DND-41 (cell line): Measurements from ENCODE around the gene CCDC82.

Experiments used
- EZH2 ChIP-seq: IDR thresholded peaks from 3 replicates; pipeline ENCODE4 v1.6.1; 2012; ENCODE audit warnings: borderline replicate concordance, low read depth, mild to moderate bottlenecking, moderate library complexity, low read length, inconsistent platforms; ENCODE audit not compliant: severe bottlenecking
- TF ChIP-seq, protein P1 (sequence below): IDR thresholded peaks from 2 replicates; pipeline ENCODE4 v1.5.1; 2012; ENCODE audit warnings: borderline replicate concordance, low read length, moderate library complexity, mild to moderate bottlenecking; ENCODE audit not compliant: poor library complexity, severe bottlenecking; ENCODE audit errors: extremely low read depth

DNA sequence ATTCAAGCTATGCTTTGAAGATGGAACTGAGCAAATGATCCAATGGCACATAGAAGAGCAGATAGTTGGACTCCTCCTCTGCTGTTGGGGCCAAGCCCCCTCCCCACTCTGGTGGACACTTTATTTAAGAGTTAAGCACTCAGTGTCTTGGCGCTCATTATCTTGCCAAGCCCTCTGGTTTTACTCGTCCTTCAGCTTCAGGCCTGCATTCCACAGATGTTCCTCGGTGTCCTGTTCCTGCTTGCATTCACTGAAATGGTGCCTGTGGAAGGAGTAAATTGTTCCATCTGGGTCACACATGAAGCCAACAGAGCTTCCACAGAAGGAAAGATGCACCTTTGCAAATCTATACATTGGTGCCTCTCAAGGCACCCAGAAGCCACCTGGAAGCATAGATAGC lies 72.8 kb downstream of the CCDC82 start:
- TF ChIP-seq, protein P1, sequence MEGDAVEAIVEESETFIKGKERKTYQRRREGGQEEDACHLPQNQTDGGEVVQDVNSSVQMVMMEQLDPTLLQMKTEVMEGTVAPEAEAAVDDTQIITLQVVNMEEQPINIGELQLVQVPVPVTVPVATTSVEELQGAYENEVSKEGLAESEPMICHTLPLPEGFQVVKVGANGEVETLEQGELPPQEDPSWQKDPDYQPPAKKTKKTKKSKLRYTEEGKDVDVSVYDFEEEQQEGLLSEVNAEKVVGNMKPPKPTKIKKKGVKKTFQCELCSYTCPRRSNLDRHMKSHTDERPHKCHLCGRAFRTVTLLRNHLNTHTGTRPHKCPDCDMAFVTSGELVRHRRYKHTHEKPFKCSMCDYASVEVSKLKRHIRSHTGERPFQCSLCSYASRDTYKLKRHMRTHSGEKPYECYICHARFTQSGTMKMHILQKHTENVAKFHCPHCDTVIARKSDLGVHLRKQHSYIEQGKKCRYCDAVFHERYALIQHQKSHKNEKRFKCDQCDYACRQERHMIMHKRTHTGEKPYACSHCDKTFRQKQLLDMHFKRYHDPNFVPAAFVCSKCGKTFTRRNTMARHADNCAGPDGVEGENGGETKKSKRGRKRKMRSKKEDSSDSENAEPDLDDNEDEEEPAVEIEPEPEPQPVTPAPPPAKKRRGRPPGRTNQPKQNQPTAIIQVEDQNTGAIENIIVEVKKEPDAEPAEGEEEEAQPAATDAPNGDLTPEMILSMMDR = no peak
- TF ChIP-seq EZH2 = no peak
